ENCODE results near the gene TMEM242.

DNA sequence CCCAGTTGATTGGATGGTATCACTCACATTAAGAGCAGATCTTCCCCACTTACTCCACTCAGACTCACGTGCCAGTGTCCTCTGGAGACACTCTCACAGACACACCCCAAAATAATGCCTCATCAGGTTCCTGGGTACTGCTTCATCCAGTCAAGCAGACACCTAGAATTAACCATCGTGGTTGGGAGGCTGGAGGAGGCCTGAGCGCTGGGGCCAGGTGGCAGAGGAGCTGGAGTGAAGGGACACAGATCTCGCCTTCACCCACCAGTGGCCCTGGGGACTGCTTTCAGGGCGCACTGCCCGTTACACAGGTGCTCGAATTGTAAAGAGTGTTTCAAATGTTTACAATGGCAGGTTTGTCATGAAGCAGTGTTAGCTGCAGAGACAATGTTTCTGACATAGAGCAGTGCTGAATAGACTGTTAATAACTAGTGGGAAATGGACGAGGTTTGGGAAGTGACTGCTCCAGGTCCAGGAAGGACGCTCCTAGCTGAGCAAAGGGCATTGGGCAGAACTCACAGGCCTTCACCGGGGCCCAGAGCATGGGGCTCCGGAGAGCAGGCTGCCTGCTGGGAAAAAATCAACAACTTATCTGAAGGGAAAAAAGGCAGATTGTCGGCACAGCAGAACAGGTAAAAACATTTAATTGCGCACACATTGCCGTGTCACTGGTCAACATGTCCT lies 38.4 kb downstream of the TMEM242 start:
- TF ChIP-seq, protein P1, sequence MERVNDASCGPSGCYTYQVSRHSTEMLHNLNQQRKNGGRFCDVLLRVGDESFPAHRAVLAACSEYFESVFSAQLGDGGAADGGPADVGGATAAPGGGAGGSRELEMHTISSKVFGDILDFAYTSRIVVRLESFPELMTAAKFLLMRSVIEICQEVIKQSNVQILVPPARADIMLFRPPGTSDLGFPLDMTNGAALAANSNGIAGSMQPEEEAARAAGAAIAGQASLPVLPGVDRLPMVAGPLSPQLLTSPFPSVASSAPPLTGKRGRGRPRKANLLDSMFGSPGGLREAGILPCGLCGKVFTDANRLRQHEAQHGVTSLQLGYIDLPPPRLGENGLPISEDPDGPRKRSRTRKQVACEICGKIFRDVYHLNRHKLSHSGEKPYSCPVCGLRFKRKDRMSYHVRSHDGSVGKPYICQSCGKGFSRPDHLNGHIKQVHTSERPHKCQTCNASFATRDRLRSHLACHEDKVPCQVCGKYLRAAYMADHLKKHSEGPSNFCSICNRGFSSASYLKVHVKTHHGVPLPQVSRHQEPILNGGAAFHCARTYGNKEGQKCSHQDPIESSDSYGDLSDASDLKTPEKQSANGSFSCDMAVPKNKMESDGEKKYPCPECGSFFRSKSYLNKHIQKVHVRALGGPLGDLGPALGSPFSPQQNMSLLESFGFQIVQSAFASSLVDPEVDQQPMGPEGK (CRISPR knock-in tag; IDR thresholded peaks at IDR 0.05; ENCODE audit: borderline replicate concordance): no peak
- TF ChIP-seq, protein P2, sequence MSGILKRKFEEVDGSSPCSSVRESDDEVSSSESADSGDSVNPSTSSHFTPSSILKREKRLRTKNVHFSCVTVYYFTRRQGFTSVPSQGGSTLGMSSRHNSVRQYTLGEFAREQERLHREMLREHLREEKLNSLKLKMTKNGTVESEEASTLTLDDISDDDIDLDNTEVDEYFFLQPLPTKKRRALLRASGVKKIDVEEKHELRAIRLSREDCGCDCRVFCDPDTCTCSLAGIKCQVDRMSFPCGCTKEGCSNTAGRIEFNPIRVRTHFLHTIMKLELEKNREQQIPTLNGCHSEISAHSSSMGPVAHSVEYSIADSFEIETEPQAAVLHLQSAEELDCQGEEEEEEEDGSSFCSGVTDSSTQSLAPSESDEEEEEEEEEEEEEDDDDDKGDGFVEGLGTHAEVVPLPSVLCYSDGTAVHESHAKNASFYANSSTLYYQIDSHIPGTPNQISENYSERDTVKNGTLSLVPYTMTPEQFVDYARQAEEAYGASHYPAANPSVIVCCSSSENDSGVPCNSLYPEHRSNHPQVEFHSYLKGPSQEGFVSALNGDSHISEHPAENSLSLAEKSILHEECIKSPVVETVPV (CRISPR knock-in tag; IDR thresholded peaks at IDR 0.05): no peak
- TF ChIP-seq POU6F1 (CRISPR knock-in tag; IDR thresholded peaks at IDR 0.05; ENCODE audit: borderline replicate concordance, low read depth) (no peak), ZFP30 (CRISPR knock-in tag; IDR thresholded peaks at IDR 0.05) (no peak), TCF4 (CRISPR knock-in tag; IDR thresholded peaks at IDR 0.05; ENCODE audit: borderline replicate concordance) (no peak), BACH2 (CRISPR knock-in tag; IDR thresholded peaks at IDR 0.05; ENCODE audit: borderline replicate concordance) (no peak), PPARA (CRISPR knock-in tag; IDR thresholded peaks at IDR 0.05; ENCODE audit: borderline replicate concordance) (no peak), ISL1 (CRISPR knock-in tag; IDR thresholded peaks at IDR 0.05) (no peak), ZNF8 (CRISPR knock-in tag; IDR thresholded peaks at IDR 0.05) (no peak), ZFP3 (CRISPR knock-in tag; IDR thresholded peaks at IDR 0.05) (no peak), TOX (CRISPR knock-in tag; IDR thresholded peaks at IDR 0.05; ENCODE audit: borderline replicate concordance) (no peak), ESRRG (CRISPR knock-in tag; IDR thresholded peaks at IDR 0.05) (no peak), ZNF565 (CRISPR knock-in tag; conservative IDR thresholded peaks at IDR 0.05; ENCODE audit: low read depth) (no peak)
- TF ChIP-seq, protein P3, sequence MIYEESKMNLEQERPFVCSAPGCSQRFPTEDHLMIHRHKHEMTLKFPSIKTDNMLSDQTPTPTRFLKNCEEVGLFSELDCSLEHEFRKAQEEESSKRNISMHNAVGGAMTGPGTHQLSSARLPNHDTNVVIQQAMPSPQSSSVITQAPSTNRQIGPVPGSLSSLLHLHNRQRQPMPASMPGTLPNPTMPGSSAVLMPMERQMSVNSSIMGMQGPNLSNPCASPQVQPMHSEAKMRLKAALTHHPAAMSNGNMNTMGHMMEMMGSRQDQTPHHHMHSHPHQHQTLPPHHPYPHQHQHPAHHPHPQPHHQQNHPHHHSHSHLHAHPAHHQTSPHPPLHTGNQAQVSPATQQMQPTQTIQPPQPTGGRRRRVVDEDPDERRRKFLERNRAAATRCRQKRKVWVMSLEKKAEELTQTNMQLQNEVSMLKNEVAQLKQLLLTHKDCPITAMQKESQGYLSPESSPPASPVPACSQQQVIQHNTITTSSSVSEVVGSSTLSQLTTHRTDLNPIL (CRISPR knock-in tag; IDR thresholded peaks at IDR 0.05; ENCODE audit: low read depth): no peak
